PFSK-1 (cell line): ENCODE data around the gene MRPL58.

Experiments used
- FOXP2 ChIP-seq: optimal IDR thresholded peaks from 2 replicates; pipeline ENCODE3; 2011; ENCODE audit warnings: borderline replicate concordance, control low read depth, inconsistent platforms; ENCODE audit not compliant: insufficient read depth; ENCODE audit errors: extremely low read length, extremely low read depth
- POLR2AphosphoS5 ChIP-seq: IDR thresholded peaks from 2 replicates; pipeline ENCODE4 v1.6.1; 2012; ENCODE audit warnings: low read depth, mild to moderate bottlenecking, control low read depth, low read length, moderate library complexity
- SIN3A ChIP-seq: IDR thresholded peaks from 2 replicates; pipeline ENCODE4 v1.6.1; 2012; ENCODE audit warnings: mild to moderate bottlenecking, low read length, moderate library complexity, borderline replicate concordance; ENCODE audit not compliant: insufficient read depth
- TAF1 ChIP-seq: IDR thresholded peaks from 2 replicates; pipeline ENCODE4 v1.6.1; 2012; ENCODE audit warnings: low read length, control low read depth, borderline replicate concordance; ENCODE audit not compliant: insufficient read depth
- TF ChIP-seq, protein P1 (sequence below), 2 experiments: IDR thresholded peaks; 2 replicates each; pipeline versions ENCODE4 v1.6.1 to v1.8.0; 2011 to 2012; ENCODE audit warnings: low read depth in 2 of 2, low read length in 2 of 2, control low read depth in 1 of 2, inconsistent platforms in 1 of 2, mild to moderate bottlenecking in 1 of 2, moderate library complexity in 1 of 2; ENCODE audit not compliant: insufficient read depth in 1 of 2

Gene MRPL58

DNA sequence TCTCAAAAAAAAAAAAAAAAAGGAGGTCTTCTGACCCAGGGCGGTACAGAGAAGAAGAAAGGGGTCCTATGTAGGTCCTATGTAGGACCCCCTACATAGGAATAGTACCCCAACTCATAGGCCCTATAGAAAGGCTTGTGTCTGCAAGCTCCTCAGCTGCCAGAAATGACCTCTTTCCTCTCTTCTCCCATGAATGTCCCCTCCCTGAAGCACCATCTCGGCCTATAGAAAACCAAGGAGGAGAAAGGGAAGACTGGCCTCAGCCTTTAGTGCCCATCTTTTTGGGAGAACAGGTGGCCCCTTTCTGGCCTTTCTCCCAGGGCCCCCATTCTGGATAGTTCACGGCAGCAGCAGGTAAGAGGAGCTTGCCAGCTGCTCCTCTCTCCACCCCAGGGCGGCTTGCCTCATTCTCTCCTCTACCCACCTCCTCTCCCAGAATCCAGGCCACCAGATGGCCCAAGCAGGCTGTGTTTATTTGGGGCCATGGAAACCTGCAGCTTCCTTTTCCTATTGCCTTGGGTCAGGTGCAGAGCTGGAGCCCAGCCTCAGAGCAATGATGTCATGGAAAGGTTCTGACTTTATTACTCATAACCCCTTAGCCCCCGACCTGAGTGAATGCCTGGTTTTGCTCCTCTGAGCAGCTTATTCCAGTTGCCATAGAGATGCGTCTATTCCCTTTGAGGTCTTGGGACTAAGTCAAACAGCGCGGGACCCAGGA, 1.6 kb upstream of the MRPL58 start:
- TF ChIP-seq TAF1 (no peak), SIN3A (no peak), POLR2AphosphoS5 (no peak), FOXP2 (no peak)
- TF ChIP-seq, protein P1, sequence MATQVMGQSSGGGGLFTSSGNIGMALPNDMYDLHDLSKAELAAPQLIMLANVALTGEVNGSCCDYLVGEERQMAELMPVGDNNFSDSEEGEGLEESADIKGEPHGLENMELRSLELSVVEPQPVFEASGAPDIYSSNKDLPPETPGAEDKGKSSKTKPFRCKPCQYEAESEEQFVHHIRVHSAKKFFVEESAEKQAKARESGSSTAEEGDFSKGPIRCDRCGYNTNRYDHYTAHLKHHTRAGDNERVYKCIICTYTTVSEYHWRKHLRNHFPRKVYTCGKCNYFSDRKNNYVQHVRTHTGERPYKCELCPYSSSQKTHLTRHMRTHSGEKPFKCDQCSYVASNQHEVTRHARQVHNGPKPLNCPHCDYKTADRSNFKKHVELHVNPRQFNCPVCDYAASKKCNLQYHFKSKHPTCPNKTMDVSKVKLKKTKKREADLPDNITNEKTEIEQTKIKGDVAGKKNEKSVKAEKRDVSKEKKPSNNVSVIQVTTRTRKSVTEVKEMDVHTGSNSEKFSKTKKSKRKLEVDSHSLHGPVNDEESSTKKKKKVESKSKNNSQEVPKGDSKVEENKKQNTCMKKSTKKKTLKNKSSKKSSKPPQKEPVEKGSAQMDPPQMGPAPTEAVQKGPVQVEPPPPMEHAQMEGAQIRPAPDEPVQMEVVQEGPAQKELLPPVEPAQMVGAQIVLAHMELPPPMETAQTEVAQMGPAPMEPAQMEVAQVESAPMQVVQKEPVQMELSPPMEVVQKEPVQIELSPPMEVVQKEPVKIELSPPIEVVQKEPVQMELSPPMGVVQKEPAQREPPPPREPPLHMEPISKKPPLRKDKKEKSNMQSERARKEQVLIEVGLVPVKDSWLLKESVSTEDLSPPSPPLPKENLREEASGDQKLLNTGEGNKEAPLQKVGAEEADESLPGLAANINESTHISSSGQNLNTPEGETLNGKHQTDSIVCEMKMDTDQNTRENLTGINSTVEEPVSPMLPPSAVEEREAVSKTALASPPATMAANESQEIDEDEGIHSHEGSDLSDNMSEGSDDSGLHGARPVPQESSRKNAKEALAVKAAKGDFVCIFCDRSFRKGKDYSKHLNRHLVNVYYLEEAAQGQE (IDR thresholded peaks at IDR 0.05; ENCODE audit: insufficient read depth in 1 of 2, low read depth in 2 of 2, low read length in 2 of 2) = no peak

DNA sequence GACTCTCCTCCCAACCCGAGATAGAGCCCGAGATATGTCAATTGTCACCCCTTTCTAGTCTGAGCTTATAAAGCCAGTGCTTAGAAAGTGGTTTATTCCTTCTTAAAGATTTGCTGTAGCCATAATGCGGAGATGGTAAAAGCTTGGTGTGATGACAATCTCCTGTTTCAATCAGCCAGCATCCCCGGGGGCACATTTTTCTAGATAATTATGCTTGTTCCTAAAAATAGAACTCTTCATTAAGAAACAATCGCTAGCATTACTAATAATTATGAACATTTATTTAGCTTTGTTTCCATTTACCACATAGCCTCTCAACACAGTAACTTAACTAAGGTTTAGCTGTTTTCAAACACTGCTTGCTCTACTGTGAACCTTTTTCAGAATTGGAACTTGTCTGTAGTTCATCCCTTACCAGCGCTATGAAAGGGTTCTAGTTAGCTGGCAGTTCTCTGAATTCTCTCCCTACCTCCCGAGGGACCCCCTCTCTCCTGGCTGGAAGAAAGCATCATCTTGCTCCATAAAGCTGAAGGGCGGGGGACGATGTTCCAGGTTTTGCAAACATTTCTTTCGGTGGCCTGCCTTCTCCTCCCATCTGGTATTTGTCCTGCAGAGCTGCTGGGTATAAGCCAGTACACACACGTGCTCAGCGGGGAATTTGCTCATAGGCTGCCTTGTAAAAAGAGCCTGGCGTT, 922 bp upstream of the MRPL58 start:
- no peak for TF ChIP-seq POLR2AphosphoS5
- TF ChIP-seq, protein P1 (IDR thresholded peaks at IDR 0.05; ENCODE audit: insufficient read depth in 1 of 2, low read depth in 2 of 2, low read length in 2 of 2) = no peak
- TF ChIP-seq FOXP2 = no peak
- TF ChIP-seq TAF1 = no peak
- TF ChIP-seq SIN3A = no peak

DNA sequence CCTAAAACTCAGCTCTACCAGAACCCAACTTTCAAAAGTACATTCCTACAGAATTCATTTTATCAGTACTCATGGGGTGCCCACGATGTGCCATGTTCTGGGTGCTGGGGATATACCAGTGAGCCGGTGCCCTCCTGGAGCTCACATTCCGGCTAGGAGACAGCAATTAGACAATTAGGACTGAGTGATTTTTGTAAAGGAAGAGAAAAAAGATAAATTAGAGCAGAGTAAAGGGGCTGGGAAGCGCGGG, 449 bp upstream of the MRPL58 start:
- no peak for TF ChIP-seq POLR2AphosphoS5
- TF ChIP-seq SIN3A = no peak
- TF ChIP-seq, protein P1 (IDR thresholded peaks at IDR 0.05; ENCODE audit: insufficient read depth in 1 of 2, low read depth in 2 of 2, low read length in 2 of 2) = no peak
- TF ChIP-seq TAF1 = no peak
- TF ChIP-seq FOXP2 = no peak

DNA sequence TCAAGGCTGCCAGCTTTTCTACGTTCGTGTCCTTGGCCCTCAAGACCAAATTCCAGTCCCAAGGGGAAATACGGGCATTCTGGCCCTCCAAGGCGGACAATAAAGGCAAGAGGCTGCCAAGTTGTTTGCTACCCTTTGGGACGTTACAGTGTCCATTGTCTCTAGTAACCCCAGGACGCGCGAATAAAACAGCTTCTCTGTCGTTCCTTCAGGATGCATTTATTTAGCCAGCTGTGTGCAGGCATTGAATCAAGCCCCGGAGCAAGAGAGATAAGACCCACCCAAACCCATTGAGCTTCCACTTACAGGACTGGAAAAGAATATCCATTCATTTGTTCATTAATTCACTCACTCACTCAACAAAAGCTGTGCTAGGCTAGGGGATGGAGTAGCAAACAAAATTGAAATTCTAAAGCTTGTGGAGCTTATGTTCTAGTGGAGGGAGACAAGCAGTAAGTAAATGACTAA, 656 bp downstream of the MRPL58 start:
- TF ChIP-seq POLR2AphosphoS5 (no peak), FOXP2 (no peak), SIN3A (no peak), TAF1 (no peak)
- TF ChIP-seq, protein P1 (IDR thresholded peaks at IDR 0.05; ENCODE audit: insufficient read depth in 1 of 2, low read depth in 2 of 2, low read length in 2 of 2) = no peak
